CD4-positive, alpha-beta T cell (primary cell): ENCODE results near the gene TXNIP. TPM values are rescaled to one million over a fixed set of nuclear protein-coding genes. Genes with fewer than 3 reads are reported as not detected.

ENCODE experiments used
- ATAC-seq: fragments of 200-7000 bp; cut with Tn5 transposase; one replicate; pipeline ENCODE4 v1.10.0; 2022; ENCODE audit warnings: mild to moderate bottlenecking; ENCODE audit not compliant: poor library complexity
- CTCF ChIA-PET: fragments of 350-600 bp; sonication (Branson Sonifier 250); formaldehyde crosslinking; loops from one replicate; lab custom pipeline; 2021; ENCODE audit warnings: antibody characterized with exemption, inconsistent platforms; lab: Charles Lee
- POLR2A ChIA-PET: fragments of 350-600 bp; sonication (Branson Sonifier 250); formaldehyde crosslinking; loops from one replicate; lab custom pipeline; 2021; ENCODE audit warnings: antibody characterized with exemption, inconsistent platforms; lab: Charles Lee
- DNase-seq, 14 experiments: peaks; one replicate each; pipeline ENCODE4 v3.0.0-alpha.2; 2013 to 2020; ENCODE audit warnings: mixed read lengths in 2 of 14
- H3K27ac ChIP-seq, 2 donors: one replicate each; pipeline versions ENCODE4 v1.5.1 to v1.7.0; 2013; ENCODE audit warnings: low read length in 2 of 2, low read depth in 1 of 2, mild to moderate bottlenecking in 1 of 2
- H3K27me3 ChIP-seq, 2 experiments: 1 replicate in 1 of 2; 2 replicates in 1 of 2; pipeline versions ENCODE4 v1.6.1 to v1.7.0; 2013; ENCODE audit warnings: low read length in 2 of 2, control low read depth in 1 of 2, mild to moderate bottlenecking in 1 of 2, moderate library complexity in 1 of 2; ENCODE audit not compliant: insufficient read depth in 2 of 2, control insufficient read depth in 1 of 2
- H3K36me3 ChIP-seq: one replicate; pipeline ENCODE4 v1.6.1; 2013; ENCODE audit warnings: low read length, control low read depth; ENCODE audit not compliant: insufficient read depth
- H3K4me1 ChIP-seq: one replicate; pipeline ENCODE4 v1.6.1; 2013; ENCODE audit warnings: low read length, control low read depth; ENCODE audit not compliant: insufficient read depth
- H3K4me3 ChIP-seq: one replicate; pipeline ENCODE4 v1.5.1; 2013; ENCODE audit warnings: mild to moderate bottlenecking, low read length, moderate library complexity
- H3K9me3 ChIP-seq, 2 experiments: 1 replicate in 1 of 2; 2 replicates in 1 of 2; pipeline versions ENCODE4 v1.6.1 to v1.7.0; 2013; ENCODE audit warnings: low read length in 2 of 2, mild to moderate bottlenecking in 2 of 2, control low read depth in 1 of 2, moderate library complexity in 1 of 2; ENCODE audit not compliant: control insufficient read depth in 1 of 2, insufficient read depth in 1 of 2
- H3K27ac Mint-ChIP-seq: one replicate; pipeline ENCODE4 v1.8.0; 2020; ENCODE audit warnings: mixed read lengths
- H3K27me3 Mint-ChIP-seq: one replicate; pipeline ENCODE4 v1.8.0; 2021; ENCODE audit warnings: mixed read lengths
- H3K36me3 Mint-ChIP-seq: one replicate; pipeline ENCODE4 v1.8.0; 2021; ENCODE audit warnings: low read depth, mixed read lengths
- H3K4me1 Mint-ChIP-seq: one replicate; pipeline ENCODE4 v1.8.0; 2021; ENCODE audit warnings: low read depth, mixed read lengths
- H3K4me3 Mint-ChIP-seq: one replicate; pipeline ENCODE4 v1.8.0; 2020; ENCODE audit warnings: mild to moderate bottlenecking, mixed read lengths
- H3K9me3 Mint-ChIP-seq: one replicate; pipeline ENCODE4 v1.8.0; 2020; ENCODE audit warnings: mixed read lengths
- CTCF ChIP-seq: fragments of 200-600 bp; IDR thresholded peaks from one replicate; pipeline ENCODE4 v1.8.0; 2022; ENCODE audit warnings: antibody characterized with exemption, mild to moderate bottlenecking
- intact Hi-C, 2 experiments: fragments of 100-400 bp; cut with DNase I in 1 of 2; cut with micrococcal nuclease in 1 of 2; formaldehyde crosslinking; loops; one replicate each; pipeline versions ENCODE4 v1.15.1 to v1.9.0; 2023 to 2025; cut with DNase I, micrococcal nuclease
- total RNA-seq, 174 experiments: library from RNA in 2 of 174; stranded (reverse) in 2 of 174; gene quantifications; one replicate each; pipeline ENCODE4 v1.2.3 and lab custom pipeline; 2021 to 2026

The TXNIP gene
- total RNA-seq, 2 experiments from 2014 or later, result 1,317 to 1,358 TPM

- ChIA-PET POLR2A (no interaction called here), CTCF (interaction anchor here (1.3 to 4.9 kb wide), 3 partner anchors 35 to 168 kb away, joined by 4 to 32 read pairs (median 26); partner anchors contain the start of gene NUDT17)
- Mint-ChIP-seq H3K27ac (no peak overlapping the region), H3K36me3 (no peaks in the 10 kb centered on the region), H3K9me3 (no peaks in the 10 kb centered on the region), H3K4me1 (peaks cover 11% of the 10 kb centered on the region), H3K27me3 (peaks cover 15% of the 10 kb centered on the region), H3K4me3 (no peak overlapping the region)
- H3K27ac ChIP-seq, result no peak overlapping the region
- no peaks in the 10 kb centered on the region for H3K9me3 ChIP-seq
- H3K27me3 ChIP-seq, result peaks cover 3% of the 10 kb centered on the region in 2 experiments
- intact Hi-C loops, result loop anchor here (1.0 kb wide), 4 partner anchors 36 to 168 kb away; partner anchors contain the start of gene NUDT17 (in 2 of the 2)
- no peak for TF ChIP-seq CTCF
- DNase-seq (no peak), ATAC-seq (no peak)
- no peaks in the 10 kb centered on the region for H3K4me1 ChIP-seq
- no peaks in the 10 kb centered on the region for H3K36me3 ChIP-seq
- H3K4me3 ChIP-seq, result no peak overlapping the region
Measured at GRCh38 chr1:146013559-146013922, 17.2 kb upstream of the TXNIP start.

GRCh38 chr1:146012703-146013558 lies 16.6 kb upstream of the TXNIP start:
- CTCF ChIA-PET, result interaction anchor here (0.7 to 4.9 kb wide), 5 partner anchors 35 to 183 kb away, joined by 4 to 32 read pairs (median 7); partner anchors contain the start of gene NUDT17
- intact Hi-C loops, result loop anchor here (1.0 kb wide), 4 partner anchors 36 to 168 kb away; partner anchors contain the start of gene NUDT17 (in 2 of the 2)

More at GRCh38 chr1:146012703-146013558, 16.6 kb upstream of the TXNIP start:
- Histone ChIP-seq H3K27me3 (peaks cover 0 to 3% of the 10 kb centered on the region in 2 experiments), H3K36me3 (no peaks in the 10 kb centered on the region), H3K27ac (no peak overlapping the region), H3K4me3 (no peak overlapping the region), H3K9me3 (no peaks in the 10 kb centered on the region), H3K4me1 (peaks cover under 1% of the 10 kb centered on the region)
- H3K4me1 Mint-ChIP-seq, result peaks cover 11% of the 10 kb centered on the region
- H3K27me3 Mint-ChIP-seq, result peaks cover 9% of the 10 kb centered on the region
- POLR2A ChIA-PET, result interaction anchor here (1.6 to 7.3 kb wide), 4 partner anchors 16 to 168 kb away, joined by 6 to 144 read pairs (median 11); partner anchors contain the start of genes NUDT17 and TXNIP
- peak; percentile 95 for TF ChIP-seq CTCF
- H3K36me3 Mint-ChIP-seq, result no peaks in the 10 kb centered on the region
- ATAC-seq (peak; percentile 73), DNase-seq (peak in 12 of 14 experiments; percentile 26 to 85 (median 50))
- no peak overlapping the region for H3K4me3 Mint-ChIP-seq
- no peaks in the 10 kb centered on the region for H3K9me3 Mint-ChIP-seq
- no peak overlapping the region for H3K27ac Mint-ChIP-seq
